HG02759 (cell line): ENCODE measurements around the gene BRMS1L.
A peak's percentile ranks its signal among the peaks of the same experiment; 100 is the strongest.
"Not testable (repeated sequence)": the region's sequence is repeated elsewhere in the genome, so short reads cannot be mapped to it uniquely, and the experiment has no call there.

Experiments used
- ATAC-seq: cut with Tn5 transposase; IDR thresholded peaks from one replicate; pipeline ENCODE4 v1.9.1; 2021; ENCODE audit warnings: mild to moderate bottlenecking, moderate library complexity; ENCODE audit not compliant: unreplicated experiment

BRMS1L gene

GRCh38 chr14:35821564-35822411 lies 4.3 kb upstream of the BRMS1L start:
- ATAC-seq: no peak

GRCh38 chr14:35822501-35822900 lies 3.6 kb upstream of the BRMS1L start:
- no peak for ATAC-seq

DNA sequence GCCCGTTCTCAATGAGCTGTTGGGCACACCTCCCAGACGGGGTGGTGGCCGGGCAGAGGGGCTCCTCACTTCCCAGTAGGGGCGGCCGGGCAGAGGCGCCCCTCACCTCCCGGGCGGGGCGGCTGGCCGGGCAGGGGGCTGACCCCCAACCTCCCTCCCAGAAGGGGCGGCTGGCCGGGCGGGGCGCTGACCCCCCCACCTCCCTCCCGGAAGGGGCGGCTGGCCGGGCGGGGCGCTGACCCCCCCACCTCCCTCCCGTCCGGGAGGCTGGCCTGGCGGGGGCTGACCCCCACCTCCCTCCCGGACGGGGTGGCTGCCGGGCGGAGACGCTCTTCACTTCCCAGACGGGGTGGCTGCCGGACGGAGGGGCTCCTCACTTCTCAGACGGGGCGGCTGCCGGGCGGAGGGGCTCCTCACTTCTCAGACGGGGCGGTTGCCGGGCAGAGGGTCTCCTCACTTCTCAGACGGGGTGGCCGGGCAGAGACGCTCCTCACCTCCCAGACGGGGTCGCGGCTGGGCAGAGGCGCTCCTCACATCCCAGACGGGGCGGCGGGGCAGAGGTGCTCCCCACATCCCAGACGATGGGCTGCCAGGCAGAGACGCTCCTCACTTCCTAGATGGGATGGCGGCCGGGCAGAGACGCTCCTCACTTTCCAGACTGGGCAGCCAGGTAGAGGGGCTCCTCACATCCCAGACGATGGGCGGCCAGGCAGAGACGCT lies 1.5 kb upstream of the BRMS1L start:
- not testable (repeated sequence) for ATAC-seq

DNA sequence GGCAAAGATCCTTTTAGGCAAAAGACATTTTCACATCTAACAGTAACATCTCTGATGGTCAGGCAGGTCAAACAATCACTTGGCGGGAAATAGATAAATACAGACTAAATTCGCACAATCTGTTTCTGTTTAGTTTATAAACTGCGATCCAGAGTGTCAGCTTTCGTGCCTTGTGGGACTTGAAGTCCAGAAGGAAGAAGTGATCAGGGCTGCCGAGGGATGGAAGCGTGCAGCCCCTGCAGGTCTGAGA lies 245 bp upstream of the BRMS1L start:
- ATAC-seq: no peak

DNA sequence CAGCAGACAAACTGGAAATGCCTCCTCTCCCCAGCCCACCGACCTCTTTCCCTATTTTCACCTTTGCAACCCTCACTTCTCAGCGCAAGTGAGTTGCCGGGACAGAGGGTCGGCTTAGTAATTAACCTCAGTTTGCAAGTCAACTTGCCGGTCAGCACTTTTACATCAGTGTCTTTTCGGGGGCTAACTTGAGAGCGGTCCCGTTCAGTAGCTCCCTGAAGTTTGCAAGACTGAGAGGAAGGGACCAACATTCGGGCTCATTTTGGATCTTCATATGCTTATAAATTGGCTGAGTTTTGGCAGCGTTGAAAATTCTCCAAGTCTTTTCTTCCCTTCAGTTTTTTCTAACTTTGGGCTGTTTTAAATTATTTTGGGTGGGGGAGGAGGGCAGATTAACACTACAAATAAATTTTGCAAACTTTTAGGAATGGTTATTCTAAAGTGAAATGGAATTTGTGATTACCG lies 846 bp downstream of the BRMS1L start:
- ATAC-seq: no peak

GRCh38 chr14:35827678-35828472 lies 1.7 kb downstream of the BRMS1L start:
- ATAC-seq: no peak

- no peak for ATAC-seq
These were observed 3.3 kb downstream of the BRMS1L start for GRCh38 chr14:35829449-35829848.

DNA sequence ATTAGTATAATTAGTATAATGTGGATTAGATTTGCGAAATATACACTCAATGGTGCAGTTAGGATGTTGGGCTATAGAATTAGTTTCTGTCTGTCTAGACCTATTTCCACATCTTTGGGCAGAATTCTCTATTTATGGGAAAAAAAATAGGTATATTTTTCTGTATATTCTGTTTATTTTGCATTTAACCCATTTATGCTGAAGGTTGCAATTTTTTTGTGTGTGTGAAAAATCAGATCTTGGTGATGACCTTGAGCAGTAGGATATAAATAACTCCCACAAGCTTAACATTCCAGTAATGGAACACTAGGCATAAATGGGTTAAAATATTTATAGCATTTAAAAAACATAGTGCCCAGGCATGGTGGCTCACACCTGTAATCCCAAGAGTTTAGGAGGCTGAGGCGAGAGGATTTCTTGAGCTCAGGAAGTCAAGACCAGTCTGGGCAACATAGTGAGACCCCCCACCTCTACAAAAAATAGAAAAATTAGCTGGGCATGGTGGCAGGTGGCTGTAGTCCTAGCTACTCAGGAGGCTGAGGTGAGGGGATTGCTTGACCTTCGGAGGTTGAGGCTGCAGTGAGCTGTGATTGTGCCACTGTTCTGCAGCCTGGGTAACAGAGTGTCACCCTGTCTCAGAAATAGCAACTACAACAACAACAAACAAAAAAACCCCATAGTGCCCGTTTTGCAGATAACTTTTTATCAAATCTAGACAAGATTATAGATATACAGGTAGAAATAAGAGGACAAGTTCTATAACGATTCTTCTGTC lies 9.3 kb downstream of the BRMS1L start:
- no peak for ATAC-seq

GRCh38 chr14:35841704-35842103 lies 15.6 kb downstream of the BRMS1L start:
- not testable (repeated sequence) for ATAC-seq

GRCh38 chr14:35842245-35842644 lies 16.1 kb downstream of the BRMS1L start:
- not testable (repeated sequence) for ATAC-seq

- no peak for ATAC-seq
These were observed 18.4 kb downstream of the BRMS1L start for GRCh38 chr14:35844494-35844893.

GRCh38 chr14:35847636-35848035 lies 21.5 kb downstream of the BRMS1L start:
- no peak for ATAC-seq

DNA sequence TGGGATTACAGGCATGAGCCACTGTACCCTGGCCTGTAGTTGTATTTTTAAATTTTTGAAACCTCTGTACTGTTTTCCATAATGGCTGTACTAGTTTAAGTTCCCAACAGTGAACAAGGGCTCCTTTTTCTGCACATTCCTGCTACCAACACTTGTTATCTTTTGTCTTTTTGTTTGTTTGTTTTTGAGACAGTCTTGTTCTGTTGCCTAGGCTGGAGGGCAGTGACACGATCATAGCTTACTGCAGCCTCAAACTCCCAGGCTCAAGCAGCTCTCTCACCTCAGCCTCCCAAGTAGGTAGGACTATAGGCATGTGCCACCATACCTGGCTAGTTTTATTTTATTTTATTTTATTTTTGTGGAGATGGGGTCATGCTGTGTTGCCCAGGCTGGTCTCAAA lies 23.0 kb downstream of the BRMS1L start:
- ATAC-seq: no peak

DNA sequence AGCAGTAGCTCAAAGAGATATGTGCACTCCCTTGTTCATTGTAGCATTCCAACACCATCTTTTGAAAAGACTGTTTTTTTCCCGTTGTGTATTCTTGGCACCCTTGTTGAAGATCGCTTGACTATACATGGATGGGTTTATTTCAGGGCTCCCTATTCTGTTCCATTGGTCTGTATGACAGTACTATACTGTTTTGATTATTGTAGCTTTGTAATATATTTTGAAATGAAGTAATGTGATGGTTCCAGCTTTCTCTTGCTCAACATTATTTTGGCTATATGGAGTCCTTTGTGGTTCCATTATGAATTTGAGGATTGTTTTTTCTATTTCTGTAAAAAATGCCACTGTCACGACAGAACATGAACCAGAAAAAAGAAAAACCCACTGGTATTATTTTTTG lies 25.7 kb downstream of the BRMS1L start:
- ATAC-seq: no peak

DNA sequence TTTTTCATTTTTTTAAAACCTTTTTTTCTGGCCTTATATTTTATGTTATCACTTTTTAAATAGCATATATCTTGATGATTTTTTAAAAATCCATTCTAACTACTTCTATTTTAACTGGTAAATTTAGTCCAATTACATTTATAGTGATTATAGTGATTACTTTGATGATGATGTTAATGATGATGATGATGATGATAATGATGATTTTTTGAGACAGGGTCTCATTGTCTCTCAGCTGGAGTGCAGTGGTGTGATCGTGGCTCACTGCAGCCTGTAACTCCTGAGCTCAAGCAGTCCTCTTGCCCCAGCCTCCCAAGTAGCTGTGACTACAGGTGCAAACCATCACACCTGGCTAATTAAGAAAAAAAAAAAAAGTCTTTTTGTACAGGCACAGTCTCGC lies 27.1 kb downstream of the BRMS1L start:
- ATAC-seq: no peak

DNA sequence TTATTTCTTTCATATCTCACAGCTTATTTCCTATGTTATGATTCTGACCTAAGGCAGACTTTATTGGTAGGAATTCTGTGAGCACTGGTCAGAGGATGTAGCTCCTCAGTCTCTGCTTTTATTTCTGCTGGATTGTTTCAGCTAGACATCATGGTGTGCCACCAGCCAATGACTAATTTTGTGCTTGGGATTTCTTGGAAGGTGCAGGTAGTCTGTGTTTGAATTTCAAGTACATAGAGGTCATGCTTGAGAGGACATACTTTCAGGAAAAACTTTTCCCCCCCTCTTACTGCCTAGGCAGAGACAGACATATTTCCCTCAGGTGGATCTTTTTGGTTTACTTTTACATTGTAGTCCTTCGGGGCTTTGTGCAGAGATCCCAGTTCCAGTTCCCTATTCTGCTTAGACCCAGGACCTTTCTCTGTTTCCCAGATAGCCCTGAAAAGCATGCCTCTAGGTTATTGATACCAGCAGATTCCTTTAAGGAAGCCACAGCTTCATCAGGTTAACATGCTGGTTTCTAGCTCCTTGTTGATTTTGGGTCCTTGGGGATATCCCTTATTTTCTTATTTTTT lies 28.6 kb downstream of the BRMS1L start:
- ATAC-seq: no peak

GRCh38 chr14:35855876-35856481 lies 29.8 kb downstream of the BRMS1L start:
- peak; percentile 96 for ATAC-seq

GRCh38 chr14:35858521-35859209 lies 32.5 kb downstream of the BRMS1L start:
- no peak for ATAC-seq

DNA sequence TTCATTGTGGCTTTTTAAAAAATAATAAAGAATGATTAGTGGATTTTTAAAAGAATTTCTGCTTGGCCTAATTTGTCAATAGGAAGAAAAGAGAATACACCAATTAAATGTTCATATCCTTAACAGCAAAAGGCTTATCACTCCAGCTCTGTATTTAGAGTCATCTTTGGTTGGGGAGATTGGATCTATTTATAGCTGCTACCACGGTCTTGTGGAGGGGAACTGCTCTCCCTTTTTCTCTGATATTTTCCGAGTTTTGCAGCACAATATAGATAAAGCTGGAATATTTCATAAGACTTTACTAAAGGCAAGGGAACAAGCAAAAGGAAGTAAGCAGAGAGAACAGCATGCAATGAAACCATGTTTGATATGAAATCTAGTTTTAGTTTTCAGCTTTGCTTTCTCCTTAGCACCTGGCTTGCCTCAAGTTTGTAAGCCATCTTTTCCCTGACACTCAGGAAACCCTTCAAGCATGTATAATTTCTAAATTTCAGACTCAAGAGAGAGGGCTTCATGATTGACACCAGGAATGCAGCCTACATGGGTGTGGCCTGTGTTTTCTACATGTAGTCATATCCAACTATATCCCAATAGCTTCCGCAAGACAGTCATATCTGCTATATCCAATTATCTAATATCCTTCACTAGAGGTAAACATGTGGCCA lies 35.2 kb downstream of the BRMS1L start:
- peak; percentile 66 for ATAC-seq
